ENCODE data around the gene RBFA. TPM values are rescaled to one million over a fixed set of nuclear protein-coding genes. Genes with fewer than 3 reads are reported as not detected.
"Not testable (repeated sequence)": the region's sequence is repeated elsewhere in the genome, so short reads cannot be mapped to it uniquely, and the experiment has no call there.

The RBFA gene
- polyA plus RNA-seq, 1 experiment = 32.6 TPM

- peaks cover 3% of the 10 kb centered on the region for H3K27me3 ChIP-seq (ENCODE audit: control insufficient read depth, insufficient read depth, low read length)
- no peak for TF ChIP-seq CTCF (IDR thresholded peaks at IDR 0.05; ENCODE audit: low read depth, low read length)
- peaks cover 53% of the 10 kb centered on the region for H3K9me3 ChIP-seq (ENCODE audit: control insufficient read depth, insufficient read depth, low read length)
- CTCF ChIA-PET = no interaction called here
- no peak for DNase-seq (ENCODE audit: low read depth, low spot score)
- H3K27ac ChIP-seq (ENCODE audit: low read depth, low read length) = no peak overlapping the region
- H3K4me3 ChIP-seq (ENCODE audit: low read depth, low read length) = no peak overlapping the region
- POLR2A ChIA-PET = no interaction called here
Observed at GRCh38 chr18:80023173-80023572, 11.1 kb upstream of the RBFA start.

- no peak overlapping the region for H3K4me3 ChIP-seq (ENCODE audit: low read depth, low read length)
- CTCF ChIA-PET = no interaction called here
- no peak for DNase-seq (ENCODE audit: low read depth, low spot score)
- no peak for TF ChIP-seq CTCF (IDR thresholded peaks at IDR 0.05; ENCODE audit: low read depth, low read length)
- POLR2A ChIA-PET = no interaction called here
- H3K27me3 ChIP-seq (ENCODE audit: control insufficient read depth, insufficient read depth, low read length) = no peaks in the 10 kb centered on the region
- H3K9me3 ChIP-seq (ENCODE audit: control insufficient read depth, insufficient read depth, low read length) = peaks cover 38% of the 10 kb centered on the region
- no peak overlapping the region for H3K27ac ChIP-seq (ENCODE audit: low read depth, low read length)
Observed at GRCh38 chr18:80026363-80026762, 7.9 kb upstream of the RBFA start.

GRCh38 chr18:80027719-80028118 lies 6.5 kb upstream of the RBFA start:
- CTCF ChIA-PET = not testable (repeated sequence)
- peak; percentile 50 for DNase-seq (ENCODE audit: low read depth, low spot score)
- POLR2A ChIA-PET = interaction anchor here (1.1 kb wide), 1 partner anchor 18 kb away, joined by 5 read pairs; no protein-coding TSS in a partner anchor

GRCh38 chr18:80029690-80030089 lies 4.5 kb upstream of the RBFA start:
- Histone ChIP-seq H3K27me3 (ENCODE audit: control insufficient read depth, insufficient read depth, low read length) (no peaks in the 10 kb centered on the region), H3K9me3 (ENCODE audit: control insufficient read depth, insufficient read depth, low read length) (peaks cover 9% of the 10 kb centered on the region), H3K4me3 (ENCODE audit: low read depth, low read length) (no peak overlapping the region), H3K27ac (ENCODE audit: low read depth, low read length) (no peak overlapping the region)
- ChIA-PET POLR2A (no interaction called here), CTCF (no interaction called here)
- no peak for TF ChIP-seq CTCF (IDR thresholded peaks at IDR 0.05; ENCODE audit: low read depth, low read length)
- DNase-seq (ENCODE audit: low read depth, low spot score) = no peak

More at GRCh38 chr18:80027719-80028118, 6.5 kb upstream of the RBFA start:
- not testable (repeated sequence) for H3K27me3 ChIP-seq (ENCODE audit: control insufficient read depth, insufficient read depth, low read length); H3K27ac ChIP-seq (ENCODE audit: low read depth, low read length); H3K4me3 ChIP-seq (ENCODE audit: low read depth, low read length)
- peaks cover 27% of the 10 kb centered on the region for H3K9me3 ChIP-seq (ENCODE audit: control insufficient read depth, insufficient read depth, low read length)

- DNase-seq (ENCODE audit: low read depth, low spot score) = no peak
- ChIA-PET POLR2A (interaction anchor here (0.5 to 2.1 kb wide), 10 partner anchors 23 to 355 kb away, joined by 3 to 21 read pairs (median 4); partner anchors contain the start of genes ADNP2, HSBP1L1 and TXNL4A), CTCF (interaction anchor here (0.7 to 1.6 kb wide), 4 partner anchors 51 to 191 kb away, joined by 3 to 6 read pairs (median 4); no protein-coding TSS in a partner anchor)
- TF ChIP-seq CTCF (IDR thresholded peaks at IDR 0.05; ENCODE audit: low read depth, low read length) = no peak
- H3K9me3 ChIP-seq (ENCODE audit: control insufficient read depth, insufficient read depth, low read length) = no peaks in the 10 kb centered on the region
- H3K27me3 ChIP-seq (ENCODE audit: control insufficient read depth, insufficient read depth, low read length) = no peaks in the 10 kb centered on the region
- H3K27ac ChIP-seq (ENCODE audit: low read depth, low read length) = peak overlapping the region; percentile 89
- peak overlapping the region; percentile 75 for H3K4me3 ChIP-seq (ENCODE audit: low read depth, low read length)
Observed at GRCh38 chr18:80033181-80034067, 810 bp upstream of the RBFA start.
